ENCODE measurements around the gene DNAAF3.

DNAAF3 gene

DNA sequence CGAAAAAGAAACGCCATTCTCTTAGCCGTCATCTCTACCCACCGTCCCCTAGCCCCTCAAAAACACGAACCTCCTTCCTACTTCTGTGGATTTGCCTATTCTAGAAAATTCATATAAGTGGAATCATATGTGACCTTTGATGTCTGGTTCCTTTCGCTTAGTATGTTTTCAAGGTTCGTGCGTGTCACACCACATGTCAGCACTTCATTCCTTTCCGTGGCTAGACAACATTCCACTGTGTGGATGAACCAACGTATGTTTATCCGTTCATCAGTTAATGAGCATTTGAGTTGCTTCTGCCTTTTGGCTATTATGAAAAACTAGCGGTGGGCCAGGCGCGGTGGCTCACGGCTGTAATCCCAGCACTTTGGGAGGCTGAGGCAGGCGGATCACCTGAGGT, 35.0 kb downstream of the DNAAF3 start:
- Histone ChIP-seq H3K9ac (ENCODE audit: low read length) (no peak overlapping the region), H3K4me1 (ENCODE audit: control insufficient read depth, insufficient read depth, low read length) (no peaks in the 10 kb centered on the region), H3K27me3 (replicated peaks; ENCODE audit: control insufficient read depth, insufficient read depth, low read length) (peaks cover 23% of the 10 kb centered on the region), H3K9me3 (ENCODE audit: control insufficient read depth, low read length) (no peaks in the 10 kb centered on the region), H3K36me3 (ENCODE audit: control insufficient read depth, insufficient read depth, low read length, severe bottlenecking) (no peaks in the 10 kb centered on the region), H3K4me3 (ENCODE audit: low read length) (no peak overlapping the region)
- no peak for DNase-seq (ENCODE audit: low read depth)

- Histone ChIP-seq H3K9ac (ENCODE audit: low read length) (peak overlapping the region; percentile 90), H3K36me3 (ENCODE audit: control insufficient read depth, insufficient read depth, low read length, severe bottlenecking) (no peaks in the 10 kb centered on the region), H3K9me3 (ENCODE audit: control insufficient read depth, low read length) (no peaks in the 10 kb centered on the region), H3K4me1 (ENCODE audit: control insufficient read depth, insufficient read depth, low read length) (peaks cover 19% of the 10 kb centered on the region), H3K4me3 (ENCODE audit: low read length) (peak overlapping the region; percentile 87), H3K27me3 (replicated peaks; ENCODE audit: control insufficient read depth, insufficient read depth, low read length) (peaks cover 8% of the 10 kb centered on the region)
- DNase-seq (ENCODE audit: low read depth), result no peak
Measured at GRCh38 chr19:55119053-55119452, 47.4 kb downstream of the DNAAF3 start.

DNA sequence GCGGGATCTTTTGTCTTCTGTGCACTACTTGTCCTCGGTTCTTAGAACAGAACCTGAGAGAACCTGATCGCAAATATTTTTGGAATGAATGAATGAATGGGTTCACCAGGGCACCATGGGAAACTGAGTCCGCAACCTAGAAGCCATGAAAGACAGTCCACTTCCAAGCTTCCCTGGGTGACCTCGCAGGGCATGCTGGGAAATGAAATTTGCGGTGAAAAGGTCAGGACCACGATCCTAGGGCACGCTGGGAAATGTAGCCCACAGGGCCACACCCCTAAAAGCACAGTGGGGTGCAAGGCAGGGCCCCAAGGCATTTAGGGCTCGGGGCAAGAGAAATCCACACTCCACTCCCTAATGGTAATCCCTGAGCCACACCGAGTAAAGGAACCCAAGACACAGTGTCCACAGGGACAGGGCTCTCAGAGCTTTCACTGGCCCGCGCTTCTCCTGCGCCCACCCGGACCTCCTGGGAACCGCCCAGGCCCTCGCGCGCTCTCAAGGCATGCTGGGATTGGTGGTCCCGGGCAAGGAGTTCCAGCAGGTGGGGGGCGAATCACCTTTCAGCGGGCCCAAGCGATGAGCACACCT, 47.9 kb downstream of the DNAAF3 start:
- Histone ChIP-seq H3K27me3 (replicated peaks; ENCODE audit: control insufficient read depth, insufficient read depth, low read length) (peaks cover 3% of the 10 kb centered on the region), H3K9me3 (ENCODE audit: control insufficient read depth, low read length) (no peaks in the 10 kb centered on the region), H3K4me1 (ENCODE audit: control insufficient read depth, insufficient read depth, low read length) (peaks cover 22% of the 10 kb centered on the region), H3K4me3 (ENCODE audit: low read length) (peak overlapping the region; percentile 87), H3K36me3 (ENCODE audit: control insufficient read depth, insufficient read depth, low read length, severe bottlenecking) (no peaks in the 10 kb centered on the region), H3K9ac (ENCODE audit: low read length) (peak overlapping the region; percentile 90)
- DNase-seq (ENCODE audit: low read depth), result no peak

- peak overlapping the region; percentile 90 for H3K9ac ChIP-seq (ENCODE audit: low read length)
- H3K36me3 ChIP-seq (ENCODE audit: control insufficient read depth, insufficient read depth, low read length, severe bottlenecking), result no peaks in the 10 kb centered on the region
- H3K4me1 ChIP-seq (ENCODE audit: control insufficient read depth, insufficient read depth, low read length), result peaks cover 27% of the 10 kb centered on the region
- no peaks in the 10 kb centered on the region for H3K9me3 ChIP-seq (ENCODE audit: control insufficient read depth, low read length)
- DNase-seq (ENCODE audit: low read depth), result peak; percentile 99
- H3K27me3 ChIP-seq (replicated peaks; ENCODE audit: control insufficient read depth, insufficient read depth, low read length), result peaks cover under 1% of the 10 kb centered on the region
- peak overlapping the region; percentile 87 for H3K4me3 ChIP-seq (ENCODE audit: low read length)
Measured at GRCh38 chr19:55117663-55118391, 48.6 kb downstream of the DNAAF3 start.

- Histone ChIP-seq H3K27me3 (replicated peaks; ENCODE audit: control insufficient read depth, insufficient read depth, low read length) (no peaks in the 10 kb centered on the region), H3K4me3 (ENCODE audit: low read length) (peak within 1 kb of the TSS; percentile 93), H3K9ac (ENCODE audit: low read length) (peak within 1 kb of the TSS; percentile 94), H3K9me3 (ENCODE audit: control insufficient read depth, low read length) (no peaks in the 10 kb centered on the region), H3K4me1 (ENCODE audit: control insufficient read depth, insufficient read depth, low read length) (peaks cover 27% of the 10 kb centered on the region), H3K36me3 (ENCODE audit: control insufficient read depth, insufficient read depth, low read length, severe bottlenecking) (peaks cover 4% of the 10 kb centered on the region)
- DNase-seq (ENCODE audit: low read depth), result peak; percentile 62
Measured at GRCh38 chr19:55116859-55117662, 49.4 kb downstream of the DNAAF3 start, which contains the start of gene PPP1R12C. Gene PPP1R12C, minus strand, starts transcription at chr19:55117637. Its CDS starts 94 bp downstream, at chr19:55117543.

GRCh38 chr19:55116232-55116858, 50.1 kb downstream of the DNAAF3 start:
- Histone ChIP-seq H3K36me3 (ENCODE audit: control insufficient read depth, insufficient read depth, low read length, severe bottlenecking) (peaks cover 4% of the 10 kb centered on the region), H3K4me3 (ENCODE audit: low read length) (peak overlapping the region; percentile 93), H3K9ac (ENCODE audit: low read length) (peak overlapping the region; percentile 94), H3K9me3 (ENCODE audit: control insufficient read depth, low read length) (no peaks in the 10 kb centered on the region), H3K27me3 (replicated peaks; ENCODE audit: control insufficient read depth, insufficient read depth, low read length) (no peaks in the 10 kb centered on the region), H3K4me1 (ENCODE audit: control insufficient read depth, insufficient read depth, low read length) (peaks cover 31% of the 10 kb centered on the region)
- peak; percentile 84 for DNase-seq (ENCODE audit: low read depth)

DNA sequence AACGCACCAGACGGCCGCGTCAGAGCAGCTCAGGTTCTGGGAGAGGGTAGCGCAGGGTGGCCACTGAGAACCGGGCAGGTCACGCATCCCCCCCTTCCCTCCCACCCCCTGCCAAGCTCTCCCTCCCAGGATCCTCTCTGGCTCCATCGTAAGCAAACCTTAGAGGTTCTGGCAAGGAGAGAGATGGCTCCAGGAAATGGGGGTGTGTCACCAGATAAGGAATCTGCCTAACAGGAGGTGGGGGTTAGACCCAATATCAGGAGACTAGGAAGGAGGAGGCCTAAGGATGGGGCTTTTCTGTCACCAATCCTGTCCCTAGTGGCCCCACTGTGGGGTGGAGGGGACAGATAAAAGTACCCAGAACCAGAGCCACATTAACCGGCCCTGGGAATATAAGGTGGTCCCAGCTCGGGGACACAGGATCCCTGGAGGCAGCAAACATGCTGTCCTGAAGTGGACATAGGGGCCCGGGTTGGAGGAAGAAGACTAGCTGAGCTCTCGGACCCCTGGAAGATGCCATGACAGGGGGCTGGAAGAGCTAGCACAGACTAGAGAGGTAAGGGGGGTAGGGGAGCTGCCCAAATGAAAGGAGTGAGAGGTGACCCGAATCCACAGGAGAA, 50.9 kb downstream of the DNAAF3 start:
- Histone ChIP-seq H3K4me3 (ENCODE audit: low read length) (peak overlapping the region; percentile 93), H3K36me3 (ENCODE audit: control insufficient read depth, insufficient read depth, low read length, severe bottlenecking) (peaks cover 4% of the 10 kb centered on the region), H3K9ac (ENCODE audit: low read length) (peak overlapping the region; percentile 94), H3K4me1 (ENCODE audit: control insufficient read depth, insufficient read depth, low read length) (peaks cover 34% of the 10 kb centered on the region), H3K9me3 (ENCODE audit: control insufficient read depth, low read length) (no peaks in the 10 kb centered on the region), H3K27me3 (replicated peaks; ENCODE audit: control insufficient read depth, insufficient read depth, low read length) (no peaks in the 10 kb centered on the region)
- peak; percentile 11 for DNase-seq (ENCODE audit: low read depth)

- no peaks in the 10 kb centered on the region for H3K9me3 ChIP-seq (ENCODE audit: control insufficient read depth, low read length)
- no peaks in the 10 kb centered on the region for H3K27me3 ChIP-seq (replicated peaks; ENCODE audit: control insufficient read depth, insufficient read depth, low read length)
- peaks cover 6% of the 10 kb centered on the region for H3K36me3 ChIP-seq (ENCODE audit: control insufficient read depth, insufficient read depth, low read length, severe bottlenecking)
- no peak overlapping the region for H3K9ac ChIP-seq (ENCODE audit: low read length)
- no peak overlapping the region for H3K4me3 ChIP-seq (ENCODE audit: low read length)
- no peak for DNase-seq (ENCODE audit: low read depth)
- H3K4me1 ChIP-seq (ENCODE audit: control insufficient read depth, insufficient read depth, low read length), result peaks cover 34% of the 10 kb centered on the region
Measured at GRCh38 chr19:55114566-55115145, 51.8 kb downstream of the DNAAF3 start.

GRCh38 chr19:55113570-55114039, 52.8 kb downstream of the DNAAF3 start:
- H3K9me3 ChIP-seq (ENCODE audit: control insufficient read depth, low read length), result no peaks in the 10 kb centered on the region
- H3K36me3 ChIP-seq (ENCODE audit: control insufficient read depth, insufficient read depth, low read length, severe bottlenecking), result peaks cover 10% of the 10 kb centered on the region
- peak; percentile 74 for DNase-seq (ENCODE audit: low read depth)
- H3K27me3 ChIP-seq (replicated peaks; ENCODE audit: control insufficient read depth, insufficient read depth, low read length), result no peaks in the 10 kb centered on the region
- H3K9ac ChIP-seq (ENCODE audit: low read length), result peak overlapping the region; percentile 50
- H3K4me1 ChIP-seq (ENCODE audit: control insufficient read depth, insufficient read depth, low read length), result peaks cover 30% of the 10 kb centered on the region
- H3K4me3 ChIP-seq (ENCODE audit: low read length), result no peak overlapping the region

DNA sequence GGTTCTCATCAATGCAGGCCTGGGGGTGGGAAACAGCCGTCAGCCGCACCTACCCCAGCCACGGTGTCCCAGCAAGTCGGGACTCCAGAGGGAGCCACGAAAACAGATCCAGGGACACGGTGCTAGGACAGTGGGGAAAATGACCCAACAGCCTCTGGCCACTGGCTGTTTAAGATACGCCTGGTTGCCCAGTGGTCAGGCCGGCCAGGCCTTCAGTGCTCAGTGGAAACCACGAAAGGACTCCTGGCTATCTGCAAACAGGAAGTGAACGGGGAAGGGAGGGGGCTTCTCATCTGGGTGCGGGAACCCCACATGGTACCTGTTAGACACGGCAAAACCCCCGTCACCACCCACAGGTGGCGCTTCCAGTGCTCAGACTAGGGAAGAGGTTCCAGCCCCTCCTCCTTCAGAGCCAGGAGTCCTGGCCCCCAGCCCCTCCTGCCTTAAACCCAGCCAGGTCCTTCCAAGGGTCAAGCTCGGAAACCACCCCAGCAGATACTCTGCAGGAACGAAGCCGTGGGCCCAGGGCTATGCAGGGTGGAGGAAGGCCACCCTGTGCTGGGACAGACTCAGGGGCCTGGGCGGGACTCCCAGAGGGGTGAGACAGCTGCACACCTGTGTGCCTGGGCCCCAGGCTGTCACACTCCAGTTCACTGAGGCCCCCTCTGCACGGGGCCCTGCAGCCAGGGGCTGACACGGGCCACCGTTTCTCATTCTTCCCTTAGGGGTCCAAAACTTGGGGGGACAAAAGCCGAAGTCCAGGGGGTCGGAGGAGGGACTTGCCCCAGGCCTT, 53.4 kb downstream of the DNAAF3 start:
- peaks cover 10% of the 10 kb centered on the region for H3K36me3 ChIP-seq (ENCODE audit: control insufficient read depth, insufficient read depth, low read length, severe bottlenecking)

More for the DNA sequence above, 53.4 kb downstream of the DNAAF3 start:
- Histone ChIP-seq H3K9me3 (ENCODE audit: control insufficient read depth, low read length) (no peaks in the 10 kb centered on the region), H3K27me3 (replicated peaks; ENCODE audit: control insufficient read depth, insufficient read depth, low read length) (no peaks in the 10 kb centered on the region), H3K4me3 (ENCODE audit: low read length) (no peak overlapping the region), H3K4me1 (ENCODE audit: control insufficient read depth, insufficient read depth, low read length) (peaks cover 25% of the 10 kb centered on the region), H3K9ac (ENCODE audit: low read length) (peak overlapping the region; percentile 50)
- no peak for DNase-seq (ENCODE audit: low read depth)

All from adipocyte (in vitro differentiated cells).